CD8-positive, alpha-beta memory T cell (primary cell): Measurements from ENCODE around the gene PATJ. TPM values are rescaled to one million over a fixed set of nuclear protein-coding genes. Genes with fewer than 3 reads are reported as not detected.
"Not testable (repeated sequence)": the region's sequence is repeated elsewhere in the genome, so short reads cannot be mapped to it uniquely, and the experiment has no call there.

Experiments used
- CTCF ChIA-PET: fragments of 350-600 bp; sonication (Branson Sonifier 250); formaldehyde crosslinking; loops from one replicate; lab custom pipeline; 2021; ENCODE audit warnings: antibody characterized with exemption; lab: Charles Lee
- POLR2A ChIA-PET: fragments of 350-600 bp; sonication (Branson Sonifier 250); formaldehyde crosslinking; loops from one replicate; lab custom pipeline; 2021; ENCODE audit warnings: antibody characterized with exemption; lab: Charles Lee
- DNase-seq, 5 donors: peaks; one replicate each; pipeline versions ENCODE4 v3.0.0 to v3.0.0-alpha.2; 2020 to 2022; ENCODE audit warnings: mixed read lengths in 1 of 5
- H3K27ac ChIP-seq: one replicate; pipeline ENCODE4 v1.7.0; 2013; ENCODE audit warnings: low read depth, mild to moderate bottlenecking, low read length, moderate library complexity
- H3K27me3 ChIP-seq: 2 replicates; pipeline ENCODE4 v1.7.0; 2013; ENCODE audit warnings: low read length, mild to moderate bottlenecking; ENCODE audit not compliant: insufficient read depth, poor library complexity, severe bottlenecking
- H3K36me3 ChIP-seq: 2 replicates; pipeline ENCODE4 v1.7.0; 2013; ENCODE audit warnings: mild to moderate bottlenecking, low read length, moderate library complexity; ENCODE audit not compliant: insufficient read depth
- H3K4me1 ChIP-seq: 2 replicates; pipeline ENCODE4 v1.7.0; 2013; ENCODE audit warnings: mild to moderate bottlenecking, low read length, moderate library complexity; ENCODE audit not compliant: insufficient read depth
- H3K4me3 ChIP-seq: 2 replicates; pipeline ENCODE4 v1.7.0; 2013; ENCODE audit warnings: mild to moderate bottlenecking, low read length
- H3K9me3 ChIP-seq: 2 replicates; pipeline ENCODE4 v1.7.0; 2013; ENCODE audit warnings: mild to moderate bottlenecking, low read length
- H3K27ac Mint-ChIP-seq, 8 donors: one replicate each; pipeline ENCODE4 v1.8.0; 2020 to 2021; ENCODE audit warnings: mixed read lengths in 8 of 8, mild to moderate bottlenecking in 6 of 8, inconsistent platforms in 3 of 8, moderate library complexity in 3 of 8
- H3K27me3 Mint-ChIP-seq, 2 donors: one replicate each; pipeline ENCODE4 v1.8.0; 2020 to 2021; ENCODE audit warnings: mixed read lengths in 2 of 2, mild to moderate bottlenecking in 1 of 2, moderate library complexity in 1 of 2
- H3K36me3 Mint-ChIP-seq, 3 donors: one replicate each; pipeline ENCODE4 v1.8.0; 2020 to 2021; ENCODE audit warnings: mixed read lengths in 3 of 3, inconsistent platforms in 1 of 3, mild to moderate bottlenecking in 1 of 3
- H3K4me1 Mint-ChIP-seq, 3 donors: one replicate each; pipeline ENCODE4 v1.8.0; 2020 to 2021; ENCODE audit warnings: mixed read lengths in 3 of 3, inconsistent platforms in 1 of 3, mild to moderate bottlenecking in 1 of 3
- H3K4me3 Mint-ChIP-seq, 7 donors: one replicate each; pipeline ENCODE4 v1.8.0; 2020 to 2021; ENCODE audit warnings: mixed read lengths in 7 of 7, mild to moderate bottlenecking in 6 of 7, moderate library complexity in 4 of 7, inconsistent platforms in 2 of 7
- H3K9me3 Mint-ChIP-seq, 5 donors: one replicate each; pipeline ENCODE4 v1.8.0; 2020 to 2022; ENCODE audit warnings: mixed read lengths in 5 of 5, mild to moderate bottlenecking in 3 of 5, moderate library complexity in 2 of 5, inconsistent platforms in 1 of 5
- polyA plus RNA-seq: library from polyadenylated mRNA; unstranded; fragments of 300-500 nt; fragmentation: Illumina TruSeq; gene quantifications from one replicate; pipeline ENCODE4 v1.2.3, GENCODE V29; 2021
- total RNA-seq, 2 experiments: library from RNA; stranded (reverse); gene quantifications; one replicate each; pipeline ENCODE4 v1.2.3, GENCODE V29; 2021

The PATJ gene
- total and polyA plus RNA-seq, 3 experiments from 2014 or later = 9.8 to 24.4 (median 10.3) TPM

DNA sequence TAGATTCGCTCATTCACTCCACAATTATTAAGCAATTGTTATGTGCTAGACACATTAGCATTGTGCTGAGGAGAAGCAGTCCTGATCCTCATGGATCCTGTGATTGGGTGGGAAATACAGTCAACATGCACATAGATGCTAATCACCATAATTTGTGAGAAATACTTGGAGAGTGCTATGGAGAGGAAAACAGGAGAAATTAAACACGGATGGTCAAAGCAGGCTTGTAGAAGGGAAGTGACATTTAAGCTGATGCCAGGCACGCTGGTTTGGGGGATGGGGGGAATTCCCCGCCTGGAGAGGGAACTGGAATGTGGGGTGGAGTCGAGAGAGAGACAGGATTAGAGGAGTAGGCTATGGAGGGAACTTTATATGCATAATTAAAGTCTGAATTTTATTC lies 400.2 kb downstream of the PATJ start:
- Mint-ChIP-seq H3K4me1 (no peaks in the 10 kb centered on the region), H3K9me3 (no peaks in the 10 kb centered on the region), H3K36me3 (peaks cover 4 to 31% (median 4%) of the 10 kb centered on the region in 3 donors), H3K27ac (peak overlapping the region in 2 of 8 donors; percentile 15 to 44), H3K27me3 (peaks cover 0 to 6% of the 10 kb centered on the region in 2 donors), H3K4me3 (no peak overlapping the region)
- ChIA-PET POLR2A (no interaction called here), CTCF (no interaction called here)
- Histone ChIP-seq H3K4me3 (no peak overlapping the region), H3K9me3 (no peaks in the 10 kb centered on the region), H3K4me1 (no peaks in the 10 kb centered on the region), H3K27me3 (no peaks in the 10 kb centered on the region), H3K36me3 (no peaks in the 10 kb centered on the region), H3K27ac (no peak overlapping the region)
- DNase-seq = no peak

DNA sequence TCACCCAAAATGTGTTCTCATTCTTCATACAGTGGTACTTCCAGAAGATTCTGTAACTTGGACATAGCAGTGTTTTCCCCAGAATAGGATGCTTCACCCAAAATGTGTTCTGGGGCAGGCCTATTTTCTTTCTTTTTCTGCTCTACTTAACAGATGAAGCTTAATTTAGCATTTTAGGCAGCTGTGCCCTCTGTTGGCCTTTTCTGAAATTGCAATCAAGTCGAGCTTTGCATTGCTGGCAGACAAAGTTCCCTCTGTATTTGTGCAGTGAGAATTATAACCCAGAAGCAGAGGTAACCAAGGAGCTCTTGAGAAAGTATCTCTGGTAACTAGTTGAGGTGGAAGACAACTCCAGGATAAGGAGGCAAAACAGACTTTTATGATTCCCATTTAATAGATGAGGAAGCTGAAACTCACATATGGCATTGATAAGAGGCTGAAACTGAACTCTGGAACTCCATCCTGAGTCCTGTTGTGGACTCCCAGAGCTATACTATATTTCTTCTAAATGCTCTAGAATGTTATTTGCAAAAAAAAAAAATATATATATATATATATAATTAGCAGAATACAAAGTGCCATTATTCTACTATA lies 402.1 kb downstream of the PATJ start:
- no peaks in the 10 kb centered on the region for H3K9me3 Mint-ChIP-seq
- H3K36me3 Mint-ChIP-seq = peaks cover 4 to 31% (median 9%) of the 10 kb centered on the region in 3 donors
- H3K4me1 Mint-ChIP-seq = no peaks in the 10 kb centered on the region
- peak overlapping the region in 1 of 8 donors; percentile 47 for H3K27ac Mint-ChIP-seq
- H3K27me3 Mint-ChIP-seq = peaks cover 0 to 4% of the 10 kb centered on the region in 2 donors
- H3K4me1 ChIP-seq = no peaks in the 10 kb centered on the region
- no peaks in the 10 kb centered on the region for H3K27me3 ChIP-seq
- no peak overlapping the region for H3K4me3 Mint-ChIP-seq
- H3K4me3 ChIP-seq = no peak overlapping the region
- no peak overlapping the region for H3K27ac ChIP-seq
- peak in 1 of 5 donors; percentile 2 for DNase-seq
- H3K9me3 ChIP-seq = no peaks in the 10 kb centered on the region
- POLR2A ChIA-PET = interaction anchor here (0.7 kb wide), 1 partner anchor 15 kb away, joined by 3 read pairs; no protein-coding TSS in a partner anchor
- CTCF ChIA-PET = interaction anchor here (1.0 to 1.2 kb wide), 6 partner anchors 9 to 61 kb away, joined by 3 to 6 read pairs (median 4); no protein-coding TSS in a partner anchor
- H3K36me3 ChIP-seq = peaks cover 4% of the 10 kb centered on the region

DNA sequence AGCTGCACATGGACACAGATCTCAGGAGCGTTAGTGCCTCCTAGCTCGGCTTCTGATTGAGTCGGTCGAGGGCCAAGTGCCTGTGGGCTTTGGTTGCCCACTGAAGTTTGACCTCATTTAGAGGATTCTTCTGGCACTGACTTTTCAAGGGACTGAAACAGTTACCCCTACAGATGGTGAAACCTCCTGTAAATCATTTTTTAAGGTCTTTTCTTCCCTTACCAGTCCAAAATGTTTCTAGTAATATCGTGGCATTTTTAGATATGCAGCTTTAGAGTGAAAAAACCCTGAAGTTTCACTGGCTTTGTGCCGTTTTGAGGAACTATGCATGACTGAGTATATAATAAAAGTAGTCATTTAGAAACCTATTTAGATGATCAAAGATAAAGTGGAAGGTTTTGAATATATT lies 417.7 kb downstream of the PATJ start:
- H3K4me1 ChIP-seq = no peaks in the 10 kb centered on the region
- no peaks in the 10 kb centered on the region for H3K27me3 ChIP-seq
- H3K36me3 ChIP-seq = no peaks in the 10 kb centered on the region
- no peaks in the 10 kb centered on the region for H3K9me3 ChIP-seq
- POLR2A ChIA-PET = interaction anchor here (0.7 kb wide), 1 partner anchor 16 kb away, joined by 3 read pairs; no protein-coding TSS in a partner anchor
- no peak overlapping the region for H3K4me3 ChIP-seq
- no peak overlapping the region for H3K4me3 Mint-ChIP-seq
- no peaks in the 10 kb centered on the region for H3K27me3 Mint-ChIP-seq
- H3K27ac ChIP-seq = no peak overlapping the region
- no peak for DNase-seq
- H3K4me1 Mint-ChIP-seq = no peaks in the 10 kb centered on the region
- peaks cover 0 to 33% (median 10%) of the 10 kb centered on the region in 3 donors for H3K36me3 Mint-ChIP-seq
- peak overlapping the region in 1 of 8 donors; percentile 42 for H3K27ac Mint-ChIP-seq
- H3K9me3 Mint-ChIP-seq = no peaks in the 10 kb centered on the region
- CTCF ChIA-PET = no interaction called here

DNA sequence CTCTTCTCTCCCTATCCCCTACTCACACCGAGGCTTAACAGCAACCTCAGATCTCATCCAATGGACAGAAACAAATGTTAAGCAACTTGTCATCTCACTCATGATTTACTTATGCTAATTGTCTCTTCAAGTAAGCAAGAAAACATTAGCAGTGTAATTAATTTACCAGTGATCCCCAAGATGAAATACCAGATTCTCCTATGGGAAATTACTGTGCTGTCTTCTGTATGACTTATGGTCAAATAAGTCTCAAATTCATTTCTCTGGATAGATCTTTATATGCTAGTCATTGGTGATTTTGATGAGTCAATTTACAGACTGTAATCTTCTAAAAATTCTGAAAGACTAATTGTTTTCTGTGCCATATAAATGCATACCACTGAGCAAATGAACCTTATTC lies 419.4 kb downstream of the PATJ start:
- no peaks in the 10 kb centered on the region for H3K36me3 ChIP-seq
- DNase-seq = no peak
- H3K4me1 ChIP-seq = no peaks in the 10 kb centered on the region
- H3K27ac ChIP-seq = no peak overlapping the region
- H3K9me3 Mint-ChIP-seq = no peaks in the 10 kb centered on the region
- peaks cover 0 to 32% (median 10%) of the 10 kb centered on the region in 3 donors for H3K36me3 Mint-ChIP-seq
- no peaks in the 10 kb centered on the region for H3K27me3 ChIP-seq
- ChIA-PET POLR2A (no interaction called here), CTCF (no interaction called here)
- no peaks in the 10 kb centered on the region for H3K9me3 ChIP-seq
- H3K27ac Mint-ChIP-seq = peak overlapping the region in 1 of 8 donors; percentile 47
- H3K4me3 ChIP-seq = no peak overlapping the region
- no peaks in the 10 kb centered on the region for H3K27me3 Mint-ChIP-seq
- H3K4me3 Mint-ChIP-seq = no peak overlapping the region
- H3K4me1 Mint-ChIP-seq = no peaks in the 10 kb centered on the region

DNA sequence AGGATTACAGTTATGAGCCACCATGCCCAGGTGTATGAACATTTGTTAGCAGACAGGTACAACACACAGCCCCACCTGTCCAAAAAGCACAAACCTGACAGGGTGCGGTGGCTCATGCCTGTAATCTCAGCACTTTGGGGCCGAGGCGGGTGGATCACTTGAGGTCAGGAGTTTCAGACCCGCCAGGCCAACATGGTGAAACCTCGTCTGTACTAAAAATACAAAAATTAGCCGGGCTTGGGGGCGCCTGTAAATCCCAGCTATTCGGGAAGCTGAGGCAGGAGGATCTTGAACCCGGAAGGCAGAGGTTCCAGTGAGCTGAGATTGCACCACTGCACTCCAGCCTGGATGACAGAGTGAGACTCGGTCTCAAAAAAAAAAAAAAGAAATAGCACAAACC lies 428.1 kb downstream of the PATJ start:
- H3K9me3 Mint-ChIP-seq, H3K4me3 ChIP-seq, POLR2A ChIA-PET, H3K27ac ChIP-seq, H3K9me3 ChIP-seq, H3K4me1 ChIP-seq, H3K36me3 Mint-ChIP-seq, H3K36me3 ChIP-seq, H3K27me3 Mint-ChIP-seq, H3K27ac Mint-ChIP-seq, H3K4me1 Mint-ChIP-seq, H3K27me3 ChIP-seq, CTCF ChIA-PET, H3K4me3 Mint-ChIP-seq, DNase-seq: not testable (repeated sequence)

DNA sequence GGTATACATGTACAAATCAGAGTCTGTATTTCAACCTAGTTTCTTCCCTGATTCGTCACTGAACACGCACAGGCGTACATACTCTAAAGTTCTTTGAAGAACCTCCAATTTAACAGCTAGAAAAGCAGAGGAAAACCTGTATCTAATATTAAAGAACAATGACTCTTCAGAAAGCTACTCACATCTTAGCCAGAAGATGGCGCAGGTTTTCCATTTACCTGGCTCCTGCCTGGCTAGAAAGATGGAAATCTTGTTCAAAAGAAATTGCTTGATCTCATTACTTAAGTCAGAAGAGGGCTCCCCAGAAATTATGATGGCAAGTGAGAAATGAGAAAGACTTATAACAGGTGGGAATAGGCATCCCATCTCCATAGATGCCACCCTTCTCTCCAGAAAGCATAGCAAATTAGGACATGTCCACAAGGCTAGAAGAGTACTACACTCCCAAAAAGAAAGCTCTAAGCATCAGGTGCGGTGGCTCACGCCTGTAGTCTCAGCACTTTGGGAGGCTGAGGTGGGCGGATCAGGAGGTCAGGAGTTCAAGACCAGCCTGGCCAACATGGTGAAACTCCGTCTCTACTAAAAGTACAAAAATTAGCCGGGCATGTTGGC lies 433.4 kb downstream of the PATJ start:
- Histone ChIP-seq H3K36me3 (no peaks in the 10 kb centered on the region), H3K27me3 (no peaks in the 10 kb centered on the region), H3K27ac (no peak overlapping the region), H3K9me3 (no peaks in the 10 kb centered on the region), H3K4me1 (no peaks in the 10 kb centered on the region), H3K4me3 (no peak overlapping the region)
- ChIA-PET CTCF (interaction anchor here (0.7 to 2.0 kb wide), 11 partner anchors 9 to 587 kb away, joined by 3 to 25 read pairs (median 4); no protein-coding TSS in a partner anchor), POLR2A (no interaction called here)
- Mint-ChIP-seq H3K9me3 (no peaks in the 10 kb centered on the region), H3K36me3 (no peaks in the 10 kb centered on the region), H3K4me3 (no peak overlapping the region), H3K4me1 (no peaks in the 10 kb centered on the region), H3K27me3 (peaks cover 5 to 12% of the 10 kb centered on the region in 2 donors), H3K27ac (no peak overlapping the region)
- DNase-seq = peak in 2 of 5 donors; percentile 13 to 37

DNA sequence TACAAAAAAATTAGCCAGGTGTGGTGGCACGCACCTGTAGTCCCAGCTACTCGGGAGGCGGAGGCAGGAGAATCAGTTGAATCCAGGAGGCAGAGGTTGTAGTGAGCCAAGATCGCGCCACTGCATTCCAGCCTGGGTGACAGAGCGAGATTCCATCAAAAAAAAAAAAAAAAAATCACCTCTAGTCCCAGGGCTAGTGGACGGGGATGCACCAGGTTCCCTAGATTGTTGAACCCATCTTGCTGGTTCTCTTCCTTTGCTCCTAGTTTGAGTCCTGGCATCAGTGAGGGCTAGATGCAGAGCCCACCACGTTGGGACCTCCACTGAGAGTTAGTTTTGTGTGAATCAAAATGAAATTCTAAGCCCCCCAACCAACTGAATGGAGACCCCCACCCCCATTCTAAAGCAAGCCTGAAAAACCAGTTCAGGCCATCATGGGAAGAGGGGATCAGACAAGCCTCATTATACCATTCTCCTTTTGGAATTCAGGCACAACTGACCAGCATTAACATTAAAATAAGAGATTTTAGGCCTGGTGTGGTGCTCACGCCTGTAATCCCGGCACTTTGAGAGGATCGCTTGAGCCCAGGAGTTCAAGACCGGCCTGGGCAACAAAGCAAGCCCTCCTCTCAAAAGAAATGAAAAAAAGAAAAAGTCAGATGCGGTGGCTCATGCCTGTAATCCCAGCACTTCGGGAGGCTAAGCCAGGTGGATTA lies 434.5 kb downstream of the PATJ start:
- H3K36me3 Mint-ChIP-seq = no peaks in the 10 kb centered on the region
- no peaks in the 10 kb centered on the region for H3K4me1 Mint-ChIP-seq
- Histone ChIP-seq H3K9me3 (no peaks in the 10 kb centered on the region), H3K27me3 (no peaks in the 10 kb centered on the region), H3K27ac (no peak overlapping the region), H3K4me1 (no peaks in the 10 kb centered on the region), H3K4me3 (no peak overlapping the region), H3K36me3 (no peaks in the 10 kb centered on the region)
- no peak for DNase-seq
- ChIA-PET CTCF (interaction anchor here (1.6 to 2.0 kb wide), 3 partner anchors 8 to 570 kb away, joined by 10 to 25 read pairs (median 18); no protein-coding TSS in a partner anchor), POLR2A (no interaction called here)
- H3K9me3 Mint-ChIP-seq = no peaks in the 10 kb centered on the region
- peaks cover 5 to 7% of the 10 kb centered on the region in 2 donors for H3K27me3 Mint-ChIP-seq
- peak overlapping the region in 1 of 7 donors; percentile 36 for H3K4me3 Mint-ChIP-seq
- H3K27ac Mint-ChIP-seq = no peak overlapping the region

DNA sequence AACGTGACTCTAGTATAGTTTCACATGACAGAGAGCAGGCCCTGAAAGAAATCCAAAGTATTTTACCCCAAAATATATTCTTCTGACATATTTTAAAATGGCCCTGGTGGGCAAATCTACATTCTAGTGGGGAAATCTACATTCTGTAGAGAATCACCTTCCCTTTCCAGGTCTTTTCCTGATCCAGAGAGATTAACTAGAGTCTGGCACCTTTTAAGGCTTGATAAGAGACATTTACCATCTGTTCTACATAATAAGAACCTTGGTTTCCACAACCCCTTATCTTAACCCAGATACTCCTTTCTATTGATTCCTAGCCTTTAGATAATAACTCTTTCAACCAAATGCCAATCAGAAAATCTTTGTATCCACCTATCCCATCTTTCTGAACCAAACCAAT lies 435.3 kb downstream of the PATJ start:
- Mint-ChIP-seq H3K36me3 (no peaks in the 10 kb centered on the region), H3K4me3 (no peak overlapping the region), H3K27me3 (peaks cover 5 to 7% of the 10 kb centered on the region in 2 donors), H3K9me3 (no peaks in the 10 kb centered on the region), H3K4me1 (no peaks in the 10 kb centered on the region), H3K27ac (no peak overlapping the region)
- Histone ChIP-seq H3K4me1 (no peaks in the 10 kb centered on the region), H3K9me3 (no peaks in the 10 kb centered on the region), H3K4me3 (no peak overlapping the region), H3K27ac (no peak overlapping the region), H3K36me3 (no peaks in the 10 kb centered on the region), H3K27me3 (no peaks in the 10 kb centered on the region)
- DNase-seq = no peak
- ChIA-PET CTCF (no interaction called here), POLR2A (no interaction called here)
